IPS-NIHi7 (cell line): ENCODE data around the gene ZC3H11A.
"Not testable (repeated sequence)": the region's sequence is repeated elsewhere in the genome, so short reads cannot be mapped to it uniquely, and the experiment has no call there.

Experiments
- DNase-seq: peaks from one replicate; pipeline ENCODE4 v3.0.0; 2012; ENCODE audit warnings: mixed read lengths; ENCODE audit errors: extremely low spot score

Gene ZC3H11A

GRCh38 chr1:203795441-203796235 lies at the start of gene ZC3H11A, which contains the start of gene ZBED6:
ZC3H11A (plus strand) TSS chr1:203795623; CDS start chr1:203817071, 21,448 bp downstream.
ZBED6 (plus strand) TSS chr1:203795623; CDS start chr1:203797523, 1,900 bp downstream.
- DNase-seq = peak; percentile 96

- DNase-seq = no peak
Measured at GRCh38 chr1:203746281-203746680, 49.1 kb upstream of the ZC3H11A start.

GRCh38 chr1:203751051-203751450 lies 44.4 kb upstream of the ZC3H11A start:
- no peak for DNase-seq

- not testable (repeated sequence) for DNase-seq
Measured at GRCh38 chr1:203751618-203752361, 43.6 kb upstream of the ZC3H11A start.

GRCh38 chr1:203754455-203754864 lies 41.0 kb upstream of the ZC3H11A start:
- DNase-seq = no peak

GRCh38 chr1:203756036-203756435 lies 39.4 kb upstream of the ZC3H11A start:
- no peak for DNase-seq

- not testable (repeated sequence) for DNase-seq
Measured at GRCh38 chr1:203758749-203759148, 36.7 kb upstream of the ZC3H11A start.

GRCh38 chr1:203760506-203760905 lies 34.9 kb upstream of the ZC3H11A start:
- no peak for DNase-seq

GRCh38 chr1:203761958-203762357 lies 33.5 kb upstream of the ZC3H11A start:
- not testable (repeated sequence) for DNase-seq

- DNase-seq = no peak
Measured at GRCh38 chr1:203763505-203763904, 31.9 kb upstream of the ZC3H11A start.

- DNase-seq = no peak
Measured at GRCh38 chr1:203764105-203765028, 31.1 kb upstream of the ZC3H11A start.

- DNase-seq = no peak
Measured at GRCh38 chr1:203765029-203765837, 30.2 kb upstream of the ZC3H11A start, which contains the start of gene LAX1. LAX1 (plus strand) TSS chr1:203765183; CDS start chr1:203765566, 383 bp downstream.

GRCh38 chr1:203768256-203768655 lies 27.2 kb upstream of the ZC3H11A start:
- DNase-seq = no peak

GRCh38 chr1:203769505-203770343 lies 25.7 kb upstream of the ZC3H11A start:
- no peak for DNase-seq

GRCh38 chr1:203771901-203772301 lies 23.5 kb upstream of the ZC3H11A start:
- DNase-seq = no peak

- DNase-seq = no peak
Measured at GRCh38 chr1:203772836-203773235, 22.6 kb upstream of the ZC3H11A start.

GRCh38 chr1:203776636-203777035 lies 18.8 kb upstream of the ZC3H11A start:
- DNase-seq = no peak

GRCh38 chr1:203777596-203777995 lies 17.8 kb upstream of the ZC3H11A start:
- no peak for DNase-seq

GRCh38 chr1:203778146-203778545 lies 17.3 kb upstream of the ZC3H11A start:
- DNase-seq = no peak

- DNase-seq = no peak
Measured at GRCh38 chr1:203778789-203779188, 16.6 kb upstream of the ZC3H11A start.
